T-cell (primary cell): ENCODE data around the gene PSMC3. TPM values are rescaled to one million over a fixed set of nuclear protein-coding genes. Genes with fewer than 3 reads are reported as not detected.

Source experiments
- ATAC-seq, 4 experiments: fragments of 200-7000 bp in 3 of 4; fragments of 150-1000 bp in 1 of 4; cut with Tn5 transposase; replicated peaks in 1 of 4; 1 replicate in 3 of 4; 2 replicates in 1 of 4; pipeline ENCODE4 v1.10.0; 2021; ENCODE audit warnings: moderate library complexity in 3 of 4, mild to moderate bottlenecking in 2 of 4, moderate number of reproducible peaks in 1 of 4
- CTCF ChIA-PET, 2 donors: fragments of 300-600 bp; sonication (Branson Sonifier 250); formaldehyde crosslinking; loops; one replicate each; lab custom pipeline; 2022; ENCODE audit warnings: antibody characterized with exemption in 2 of 2; lab: Charles Lee
- POLR2A ChIA-PET, 2 donors: fragments of 300-600 bp; sonication (Branson Sonifier 250); formaldehyde crosslinking; loops; one replicate each; lab custom pipeline; 2022; ENCODE audit warnings: antibody characterized with exemption in 2 of 2; lab: Charles Lee
- DNase-seq, 35 experiments: peaks; one replicate each; pipeline versions ENCODE4 v3.0.0 to v3.0.0-alpha.2; 2013 to 2023
- H3K27ac ChIP-seq: one replicate; pipeline ENCODE4 v1.5.1; 2013; ENCODE audit warnings: low read length
- H3K27me3 ChIP-seq, 2 experiments: replicated peaks in 1 of 2; 1 replicate in 1 of 2; 2 replicates in 1 of 2; pipeline versions ENCODE4 v1.6.1 to v1.7.0; 2013; ENCODE audit warnings: low read length in 1 of 2, mixed read lengths in 1 of 2; ENCODE audit not compliant: control insufficient read depth in 2 of 2, insufficient read depth in 2 of 2; ENCODE audit errors: extremely low read depth in 1 of 2
- H3K36me3 ChIP-seq, 2 donors: 1 replicate in 1 of 2; 2 replicates in 1 of 2; pipeline versions ENCODE4 v1.6.1 to v1.7.0; 2013; ENCODE audit warnings: low read length in 1 of 2; ENCODE audit not compliant: control insufficient read depth in 2 of 2, insufficient read depth in 1 of 2; ENCODE audit errors: extremely low read depth in 1 of 2
- H3K4me1 ChIP-seq, 2 experiments: 1 replicate in 1 of 2; 2 replicates in 1 of 2; pipeline versions ENCODE4 v1.6.1 to v1.7.0; 2013; ENCODE audit warnings: low read length in 2 of 2, mixed read lengths in 1 of 2; ENCODE audit not compliant: insufficient read depth in 2 of 2, control insufficient read depth in 1 of 2; ENCODE audit errors: extremely low read depth in 1 of 2
- H3K4me3 ChIP-seq, 2 donors: 1 replicate in 1 of 2; 2 replicates in 1 of 2; pipeline versions ENCODE4 v1.5.1 to v1.7.0; 2013; ENCODE audit warnings: mild to moderate bottlenecking in 2 of 2, low read length in 1 of 2, moderate library complexity in 1 of 2; ENCODE audit not compliant: control insufficient read depth in 1 of 2; ENCODE audit errors: extremely low read depth in 1 of 2
- H3K9me3 ChIP-seq: 2 replicates; pipeline ENCODE4 v1.7.0; 2013
- H3K27ac Mint-ChIP-seq, 2 donors: one replicate each; pipeline ENCODE4 v1.8.0; 2020 to 2021; ENCODE audit warnings: mild to moderate bottlenecking in 2 of 2, mixed read lengths in 2 of 2
- H3K27me3 Mint-ChIP-seq, 2 donors: one replicate each; pipeline ENCODE4 v1.8.0; 2021 to 2022; ENCODE audit warnings: mixed read lengths in 2 of 2
- H3K36me3 Mint-ChIP-seq: one replicate; pipeline ENCODE4 v1.8.0; 2021; ENCODE audit warnings: mixed read lengths
- H3K4me1 Mint-ChIP-seq, 3 donors: one replicate each; pipeline ENCODE4 v1.8.0; 2020 to 2022; ENCODE audit warnings: mixed read lengths in 3 of 3, mild to moderate bottlenecking in 1 of 3
- H3K4me3 Mint-ChIP-seq, 3 donors: one replicate each; pipeline ENCODE4 v1.8.0; 2020 to 2022; ENCODE audit warnings: mild to moderate bottlenecking in 3 of 3, mixed read lengths in 3 of 3, moderate library complexity in 3 of 3
- H3K9me3 Mint-ChIP-seq, 3 donors: one replicate each; pipeline ENCODE4 v1.8.0; 2020 to 2022; ENCODE audit warnings: mixed read lengths in 3 of 3
- WGBS: methylation state at CpG from one replicate; pipeline ENCODE4 v1.1.5; 2013; ENCODE audit warnings: missing lambda C conversion rate; ENCODE audit not compliant: insufficient coverage; 5-methylcytosine and 5-hydroxymethylcytosine counted together
- total RNA-seq, 35 experiments: library from RNA in 6 of 35; stranded (reverse) in 6 of 35; fragments of 120-200 nt in 1 of 35; gene quantifications; one replicate each; pipeline versions ENCODE4 v1.2.1 to v1.2.4 and lab custom pipeline; 2013 to 2026

Gene PSMC3
- total RNA-seq, 5 donors from 2014 or later (not counting 1 experiment from before 2014, with no cell fraction given) = 48.6 to 64.4 (median 55.0) TPM

GRCh38 chr11:47378010-47378835, 48.0 kb downstream of the PSMC3 start, which contains the start of gene SPI1:
TSS of gene SPI1 (minus strand) at chr11:47378547. CDS start at chr11:47378353, 194 bp downstream.
- Mint-ChIP-seq H3K4me3 (peak within 1 kb of the TSS in 1 of 3 donors; percentile 47), H3K36me3 (no peaks in the 10 kb centered on the region), H3K27me3 (no peaks in the 10 kb centered on the region), H3K9me3 (no peaks in the 10 kb centered on the region), H3K4me1 (peaks cover 2 to 6% (median 6%) of the 10 kb centered on the region in 3 donors), H3K27ac (peak within 1 kb of the TSS in 1 of 2 donors; percentile 67)
- H3K9me3 ChIP-seq = no peaks in the 10 kb centered on the region
- 62% methylated on average over 26 of the region's 31 CpGs for WGBS
- H3K4me1 ChIP-seq = peaks cover 0 to 13% of the 10 kb centered on the region in 2 experiments
- ChIA-PET CTCF (no interaction called here), POLR2A (no interaction called here)
- ATAC-seq = peak in 1 of 4 experiments; percentile 33
- peak in 8 of 35 experiments; percentile 12 to 60 (median 26) for DNase-seq
- H3K27me3 ChIP-seq = no peaks in the 10 kb centered on the region
- no peak within 1 kb of the TSS for H3K27ac ChIP-seq
- H3K36me3 ChIP-seq = no peaks in the 10 kb centered on the region
- H3K4me3 ChIP-seq = peak within 1 kb of the TSS in 1 of 2 donors; percentile 11

DNA sequence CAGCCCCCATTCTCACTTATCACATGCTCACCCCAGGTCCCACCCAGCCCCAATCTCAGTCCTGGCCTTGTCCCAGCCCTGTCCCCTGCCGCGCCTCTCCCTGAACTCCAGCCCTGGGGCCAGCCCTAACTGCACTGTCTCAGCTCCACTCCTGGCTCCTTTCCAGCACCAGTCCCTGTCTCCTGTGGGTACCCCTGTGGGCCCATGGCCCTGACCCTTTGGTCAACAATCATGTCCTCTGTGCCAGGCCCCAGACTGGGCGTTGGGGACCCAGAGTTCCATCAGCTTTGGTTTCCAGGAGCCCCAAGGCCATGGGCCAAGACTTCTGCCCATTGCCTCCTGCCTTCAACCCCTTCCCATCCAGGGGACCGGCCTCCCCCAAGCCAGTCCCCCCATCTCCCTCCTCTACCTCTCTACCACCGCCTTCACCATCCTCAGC, 48.6 kb downstream of the PSMC3 start:
- Mint-ChIP-seq H3K27ac (no peak overlapping the region), H3K27me3 (no peaks in the 10 kb centered on the region), H3K36me3 (no peaks in the 10 kb centered on the region), H3K4me3 (peak overlapping the region in 1 of 3 donors; percentile 47), H3K4me1 (peaks cover 2 to 6% (median 5%) of the 10 kb centered on the region in 3 donors), H3K9me3 (no peaks in the 10 kb centered on the region)
- no peak for ATAC-seq
- Histone ChIP-seq H3K27ac (no peak overlapping the region), H3K36me3 (no peaks in the 10 kb centered on the region), H3K9me3 (no peaks in the 10 kb centered on the region), H3K4me3 (peak overlapping the region in 1 of 2 donors; percentile 11), H3K4me1 (peaks cover 0 to 13% of the 10 kb centered on the region in 2 experiments), H3K27me3 (no peaks in the 10 kb centered on the region)
- CTCF ChIA-PET = interaction anchor here in 1 of 2 donors (0.5 kb wide), 1 partner anchor 248 kb away, joined by 3 read pairs; no protein-coding TSS in a partner anchor
- WGBS = 77% methylated on average over 5 of the region's 5 CpGs
- no peak for DNase-seq
- POLR2A ChIA-PET = no interaction called here

DNA sequence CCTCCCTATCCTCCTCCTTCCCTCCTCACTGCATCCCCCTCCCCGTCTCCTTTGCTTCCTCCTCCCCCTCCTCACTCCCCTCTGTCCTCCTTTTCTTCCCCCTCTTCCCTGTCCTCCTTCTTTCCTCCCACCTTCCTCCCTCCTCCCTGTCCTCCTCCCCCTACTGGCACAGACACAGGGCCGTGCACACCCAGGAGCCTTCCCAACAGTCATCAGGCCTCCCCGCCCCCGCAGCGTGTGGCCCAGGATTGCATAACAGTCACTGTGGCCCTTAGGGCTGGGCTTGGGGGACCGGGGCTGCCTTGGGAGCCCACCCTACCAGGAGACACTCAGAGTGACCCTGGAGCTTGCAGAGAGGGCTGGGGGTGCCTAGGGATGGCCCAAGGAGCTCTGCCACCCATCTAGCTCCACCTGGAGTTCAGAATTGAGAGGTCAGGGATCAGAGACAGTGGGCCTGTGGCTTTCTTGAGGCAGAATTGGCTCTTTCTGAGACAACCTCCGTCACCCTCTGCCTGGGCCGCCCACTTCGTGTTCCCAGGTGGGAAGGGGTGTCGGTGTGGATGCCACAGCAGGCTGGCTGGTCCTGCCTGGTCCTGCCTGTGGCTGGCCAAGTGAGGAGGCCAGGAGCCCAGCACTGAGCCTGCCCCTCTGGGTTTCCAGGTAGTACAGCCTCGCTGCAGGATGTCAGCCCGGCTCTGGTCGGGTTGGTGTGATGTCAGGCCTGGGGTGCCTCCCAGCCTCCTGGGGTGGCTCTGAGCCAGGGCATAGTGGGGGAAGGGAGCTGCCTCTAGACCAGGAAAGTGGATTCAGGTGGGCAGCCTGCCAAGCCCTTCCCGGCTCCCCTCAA, 49.5 kb downstream of the PSMC3 start:
- DNase-seq (no peak), ATAC-seq (no peak)
- Mint-ChIP-seq H3K4me1 (peaks cover 0 to 6% (median 2%) of the 10 kb centered on the region in 3 donors), H3K4me3 (peak overlapping the region in 1 of 3 donors; percentile 47), H3K27me3 (no peaks in the 10 kb centered on the region), H3K27ac (no peak overlapping the region), H3K36me3 (no peaks in the 10 kb centered on the region), H3K9me3 (no peaks in the 10 kb centered on the region)
- peaks cover 0 to 13% of the 10 kb centered on the region in 2 experiments for H3K4me1 ChIP-seq
- ChIA-PET POLR2A (no interaction called here), CTCF (interaction anchor here in 1 of 2 donors (0.5 to 0.6 kb wide), 2 partner anchors 48 to 249 kb away, joined by 3 read pairs; no protein-coding TSS in a partner anchor)
- 67% methylated on average over 8 of the region's 14 CpGs for WGBS
- H3K36me3 ChIP-seq = no peaks in the 10 kb centered on the region
- H3K27me3 ChIP-seq = no peaks in the 10 kb centered on the region
- no peaks in the 10 kb centered on the region for H3K9me3 ChIP-seq
- no peak overlapping the region for H3K4me3 ChIP-seq
- H3K27ac ChIP-seq = no peak overlapping the region

DNA sequence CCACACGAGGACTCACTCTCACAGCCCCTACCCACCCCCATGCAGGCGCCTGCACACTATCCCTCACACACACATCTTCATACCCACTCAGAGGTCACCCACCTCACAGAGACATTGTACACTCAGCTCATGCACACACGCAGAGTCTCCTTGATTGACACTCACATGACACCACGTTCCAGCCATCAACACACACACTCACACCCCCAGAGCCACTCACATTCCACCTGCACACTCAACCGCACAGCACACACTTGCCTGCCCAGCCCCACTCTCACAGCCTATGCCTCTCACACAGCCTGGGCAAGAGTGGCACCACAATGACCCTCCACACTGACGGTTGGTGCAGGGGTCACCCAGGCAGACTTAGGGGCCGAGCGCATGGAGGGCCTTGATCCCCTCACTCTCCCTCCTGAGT, 50.1 kb downstream of the PSMC3 start:
- ATAC-seq (no peak), DNase-seq (no peak)
- Mint-ChIP-seq H3K27ac (no peak overlapping the region), H3K27me3 (no peaks in the 10 kb centered on the region), H3K9me3 (no peaks in the 10 kb centered on the region), H3K36me3 (no peaks in the 10 kb centered on the region), H3K4me1 (peaks cover 0 to 6% (median 2%) of the 10 kb centered on the region in 3 donors), H3K4me3 (peak overlapping the region in 1 of 3 donors; percentile 19)
- CTCF ChIA-PET = interaction anchor here in 1 of 2 donors (0.6 kb wide), 1 partner anchor 48 kb away, joined by 3 read pairs; no protein-coding TSS in a partner anchor
- no peak overlapping the region for H3K27ac ChIP-seq
- H3K27me3 ChIP-seq = no peaks in the 10 kb centered on the region
- POLR2A ChIA-PET = no interaction called here
- no peaks in the 10 kb centered on the region for H3K36me3 ChIP-seq
- no peaks in the 10 kb centered on the region for H3K9me3 ChIP-seq
- H3K4me3 ChIP-seq = no peak overlapping the region
- H3K4me1 ChIP-seq = peaks cover 0 to 13% of the 10 kb centered on the region in 2 experiments
- WGBS = 80% methylated on average over 8 of the region's 8 CpGs

DNA sequence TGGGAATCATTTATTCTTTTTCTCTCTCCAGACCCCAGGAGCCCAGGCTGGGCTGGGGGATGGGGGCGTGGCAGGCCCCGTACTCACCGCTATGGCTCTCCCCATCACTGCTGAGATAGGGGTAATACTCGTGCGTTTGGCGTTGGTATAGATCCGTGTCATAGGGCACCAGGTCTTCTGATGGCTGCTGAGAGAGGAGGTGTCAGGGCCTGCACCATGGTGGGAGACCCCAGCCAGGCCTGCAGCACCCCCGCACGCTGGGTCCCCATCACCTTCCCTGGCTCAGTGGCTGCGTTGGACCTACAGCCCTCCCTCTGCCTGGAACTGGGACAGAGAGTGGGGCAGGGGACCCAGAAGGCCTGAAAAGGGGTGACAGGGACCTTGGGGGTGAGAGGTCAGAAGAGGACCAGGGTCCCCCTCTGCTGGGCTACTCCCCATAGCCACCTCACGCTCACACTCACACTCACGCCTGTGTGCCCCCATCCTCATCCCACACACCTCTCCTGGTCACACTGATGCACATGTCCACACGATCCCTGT, 50.6 kb downstream of the PSMC3 start:
- H3K36me3 Mint-ChIP-seq = no peaks in the 10 kb centered on the region
- 84% methylated on average over 7 of the region's 13 CpGs for WGBS
- DNase-seq (no peak), ATAC-seq (no peak)
- Histone ChIP-seq H3K9me3 (no peaks in the 10 kb centered on the region), H3K27me3 (no peaks in the 10 kb centered on the region), H3K36me3 (no peaks in the 10 kb centered on the region), H3K4me3 (no peak overlapping the region), H3K27ac (no peak overlapping the region), H3K4me1 (peaks cover 0 to 13% of the 10 kb centered on the region in 2 experiments)
- H3K9me3 Mint-ChIP-seq = no peaks in the 10 kb centered on the region
- no peak overlapping the region for H3K4me3 Mint-ChIP-seq
- no peak overlapping the region for H3K27ac Mint-ChIP-seq
- ChIA-PET CTCF (interaction anchor here in 1 of 2 donors (2.1 kb wide), 1 partner anchor 35 kb away, joined by 18 read pairs; no protein-coding TSS in a partner anchor), POLR2A (no interaction called here)
- peaks cover 0 to 6% (median 2%) of the 10 kb centered on the region in 3 donors for H3K4me1 Mint-ChIP-seq
- no peaks in the 10 kb centered on the region for H3K27me3 Mint-ChIP-seq
